Cardiac septum (tissue), 1 donor: ENCODE measurements around the gene NADK2. TPM values are rescaled to one million over a fixed set of nuclear protein-coding genes. Genes with fewer than 3 reads are reported as not detected.
"Not testable (repeated sequence)": the region's sequence is repeated elsewhere in the genome, so short reads cannot be mapped to it uniquely, and the experiment has no call there.

ENCODE experiments used
- DNase-seq: peaks from one replicate; pipeline ENCODE4 v3.0.0-alpha.2; 2020; ENCODE audit warnings: low spot score
- intact Hi-C: fragments of 100-400 bp; cut with DNase I; formaldehyde crosslinking; loops from one replicate; pipeline ENCODE4 v1.14.0; 2022
- long read RNA-seq: library from polyadenylated mRNA; unstranded; transcript quantifications from one replicate; pipeline ENCODE4 v2.0.0, GENCODE V29; 2021
- total RNA-seq: library from RNA; stranded (reverse); fragmentation: NEBNext Ultra II Directional; extraction: Animal tissue kit (Norgen Biotek cat#: 25700); gene quantifications from one replicate; pipeline ENCODE4 v1.2.1, GENCODE V29; 2021
- donor health status: DM: no; HTN: no; CAD: no.

Gene NADK2, protein sequence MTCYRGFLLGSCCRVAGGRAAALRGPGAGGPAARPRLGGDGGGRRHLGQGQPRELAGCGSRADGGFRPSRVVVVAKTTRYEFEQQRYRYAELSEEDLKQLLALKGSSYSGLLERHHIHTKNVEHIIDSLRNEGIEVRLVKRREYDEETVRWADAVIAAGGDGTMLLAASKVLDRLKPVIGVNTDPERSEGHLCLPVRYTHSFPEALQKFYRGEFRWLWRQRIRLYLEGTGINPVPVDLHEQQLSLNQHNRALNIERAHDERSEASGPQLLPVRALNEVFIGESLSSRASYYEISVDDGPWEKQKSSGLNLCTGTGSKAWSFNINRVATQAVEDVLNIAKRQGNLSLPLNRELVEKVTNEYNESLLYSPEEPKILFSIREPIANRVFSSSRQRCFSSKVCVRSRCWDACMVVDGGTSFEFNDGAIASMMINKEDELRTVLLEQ
- 34.6 TPM for total RNA-seq
- long read RNA-seq, transcript NADK2-202 (12 exons, 2,243 nt) = major isoform, 5 of 27 reads
- long read RNA-seq, partial matches to known transcripts = 3 of 27 reads
- long read RNA-seq, other reads (novel, unspliced or antisense) = 18 of 27 reads

- DNase-seq = peak; percentile 97
- intact Hi-C loops = loop anchor here (1.0 to 10.0 kb wide), 3 partner anchors 63 to 450 kb away; partner anchors contain the start of genes RANBP3L and SKP2
Observed at GRCh38 chr5:36241631-36242533, at the start of gene NADK2. NADK2 (minus strand) TSS chr5:36241925; CDS start chr5:36241798, 127 bp downstream.

- intact Hi-C loops = no loop called here
- DNase-seq = no peak
Observed at GRCh38 chr5:36285837-36286615, 44.3 kb upstream of the NADK2 start.

- intact Hi-C loops, DNase-seq: not testable (repeated sequence)
Observed at GRCh38 chr5:36283775-36284174, 42.0 kb upstream of the NADK2 start.

DNA sequence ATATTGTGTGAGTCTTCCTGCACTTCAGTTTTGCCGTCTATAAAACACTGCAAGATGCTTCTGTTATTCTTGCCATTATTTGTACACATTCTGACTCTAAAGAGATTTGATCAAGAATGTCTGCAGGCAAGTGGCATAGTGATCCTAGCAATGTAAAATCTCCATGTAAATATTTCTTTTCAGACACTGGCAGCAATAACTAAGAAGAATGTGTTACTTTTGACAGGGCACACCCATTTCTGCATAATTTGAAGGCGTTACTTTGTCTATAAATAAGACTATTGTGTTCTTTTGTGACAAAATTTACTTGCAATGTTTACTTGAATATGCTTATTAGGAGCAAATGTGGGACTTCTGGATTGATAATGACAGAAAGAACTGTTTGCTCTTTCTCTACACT is 39.9 kb upstream of the NADK2 start:
- intact Hi-C loops = no loop called here
- DNase-seq = no peak

- intact Hi-C loops = no loop called here
- DNase-seq = no peak
Observed at GRCh38 chr5:36279054-36279698, 37.5 kb upstream of the NADK2 start.

- intact Hi-C loops = no loop called here
- no peak for DNase-seq
Observed at GRCh38 chr5:36277521-36278176, 35.9 kb upstream of the NADK2 start.

GRCh38 chr5:36276864-36277263 is 35.1 kb upstream of the NADK2 start:
- no peak for DNase-seq
- intact Hi-C loops = no loop called here

GRCh38 chr5:36273809-36274526 is 32.2 kb upstream of the NADK2 start:
- DNase-seq = no peak
- intact Hi-C loops = no loop called here

DNA sequence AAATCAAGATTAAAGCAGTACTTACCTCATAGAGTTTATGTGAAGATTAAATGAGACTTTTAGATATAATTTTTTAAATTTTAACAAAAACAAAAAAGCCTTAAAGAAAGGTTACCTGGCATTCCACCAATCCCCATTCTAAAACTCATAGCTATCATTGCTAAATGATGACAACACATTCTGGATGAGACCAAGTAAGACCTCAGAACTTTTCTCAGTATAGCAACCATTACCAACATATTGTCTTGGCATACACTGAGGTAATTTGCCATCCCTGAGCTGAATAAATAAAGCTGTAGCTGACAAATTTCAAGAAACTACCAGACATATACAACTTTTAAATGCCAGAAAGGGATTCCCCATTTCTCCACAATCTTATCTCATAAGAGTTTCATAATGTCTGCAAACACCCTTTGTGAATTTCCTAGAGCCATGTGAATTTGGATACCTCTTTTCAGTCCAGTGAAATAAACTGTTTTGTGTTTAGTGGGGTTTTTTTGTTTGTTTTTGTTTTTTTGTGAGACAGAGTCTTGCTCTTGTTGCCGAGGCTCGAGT is 30.5 kb upstream of the NADK2 start:
- intact Hi-C loops = no loop called here
- DNase-seq = no peak

GRCh38 chr5:36270876-36271575 is 29.3 kb upstream of the NADK2 start:
- intact Hi-C loops = no loop called here

DNA sequence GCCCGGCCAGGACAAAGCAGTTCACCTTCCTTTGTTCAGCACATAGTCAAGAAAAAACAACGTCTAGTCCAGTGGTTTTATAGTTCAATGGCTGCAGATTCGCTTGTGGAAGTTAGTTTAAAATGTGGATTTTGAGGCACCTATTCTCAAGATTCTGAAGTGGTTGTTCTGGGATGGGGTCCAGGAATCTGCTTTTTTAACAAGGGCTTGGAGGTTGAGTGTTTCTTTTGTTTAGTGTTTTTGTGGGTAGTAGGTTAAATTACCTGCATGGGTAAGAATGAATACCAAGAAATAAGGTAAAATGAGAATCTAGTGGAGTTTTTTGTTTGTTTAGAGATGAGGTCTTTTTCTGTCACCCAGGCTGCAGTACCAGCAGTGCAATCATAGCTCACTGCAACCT is 28.4 kb upstream of the NADK2 start:
- DNase-seq = no peak
- intact Hi-C loops = no loop called here

More at GRCh38 chr5:36270876-36271575, 29.3 kb upstream of the NADK2 start:
- DNase-seq = no peak

DNA sequence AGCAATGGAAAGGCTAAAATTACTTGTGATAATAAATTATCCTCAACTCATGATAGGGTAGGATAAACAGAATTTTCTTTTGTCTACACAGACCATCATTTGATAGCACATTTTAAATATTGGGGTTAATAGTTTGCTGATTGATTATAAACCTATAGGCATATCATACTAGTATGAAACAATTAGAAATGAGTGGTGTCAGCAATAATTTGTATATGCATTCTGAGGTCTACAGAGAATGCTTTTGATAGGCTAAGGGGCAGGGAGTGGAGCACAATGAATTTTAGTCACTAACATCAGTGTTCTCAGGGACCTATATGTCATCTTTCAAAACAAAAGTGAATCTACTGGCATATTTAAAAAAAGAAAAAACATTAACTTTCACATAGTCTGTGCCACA is 27.8 kb upstream of the NADK2 start:
- DNase-seq = no peak
- intact Hi-C loops = loop anchor here (5.0 kb wide), 1 partner anchor 123 kb away; no protein-coding TSS in a partner anchor

GRCh38 chr5:36267905-36268304 is 26.2 kb upstream of the NADK2 start:
- DNase-seq = no peak
- intact Hi-C loops = loop anchor here (5.0 kb wide), 1 partner anchor 124 kb away; no protein-coding TSS in a partner anchor

DNA sequence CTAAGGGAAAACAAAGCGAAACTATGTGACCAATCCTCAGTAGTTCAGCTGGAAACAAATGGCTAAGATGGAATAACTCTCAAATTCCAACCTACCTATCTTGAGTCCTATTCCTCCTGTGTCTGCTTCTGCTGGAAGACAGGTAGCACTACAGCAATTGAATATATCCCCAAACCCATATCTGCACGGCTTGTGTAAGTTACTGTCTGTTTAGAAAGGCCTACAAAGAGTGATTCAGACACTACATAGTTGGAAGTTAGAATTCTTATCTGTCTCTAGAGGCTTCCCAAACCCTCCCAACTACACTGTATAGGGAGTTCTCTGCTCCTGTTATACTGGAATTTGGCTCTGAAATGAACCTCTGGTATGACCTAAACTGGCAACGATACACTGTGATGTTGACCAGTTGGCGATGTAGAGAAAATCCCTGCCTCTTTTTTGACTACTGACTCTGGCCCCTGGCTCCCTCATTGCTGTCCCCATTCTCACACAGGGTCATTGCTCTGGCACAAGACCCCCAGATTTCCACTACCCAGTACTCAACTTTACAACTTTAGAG is 22.6 kb upstream of the NADK2 start:
- DNase-seq = no peak
- intact Hi-C loops = no loop called here

DNA sequence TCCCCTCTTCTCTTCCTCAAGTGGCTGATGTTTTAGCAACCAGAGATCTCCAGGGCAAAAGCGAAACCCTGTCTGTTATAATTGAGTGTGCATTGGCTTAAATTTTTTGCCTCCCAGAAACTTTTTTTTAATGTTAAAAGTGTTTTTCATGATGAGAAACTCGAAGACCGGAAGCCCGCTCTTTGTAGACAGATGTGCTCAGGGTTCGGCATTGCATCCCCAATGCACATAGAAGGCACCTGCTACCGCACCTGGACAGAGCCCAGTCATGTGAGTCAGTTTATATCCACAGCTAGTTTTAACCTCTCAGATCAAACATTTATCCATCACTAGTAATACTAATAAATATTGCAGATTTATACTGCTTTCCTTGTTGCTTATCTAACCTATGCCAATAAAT is 19.5 kb upstream of the NADK2 start:
- no peak for DNase-seq
- intact Hi-C loops = no loop called here

- intact Hi-C loops = no loop called here
- DNase-seq = no peak
Observed at GRCh38 chr5:36253575-36253974, 11.8 kb upstream of the NADK2 start.
